DMS 273 treated with DMSO at 0.1 percent for 48 hours (cell line): ENCODE data around the gene RBP4.

Experiments
- DNase-seq: peaks from one replicate; lab custom pipeline; 2025; lab: John Stamatoyannopoulos, UW

The RBP4 gene

GRCh38 chr10:93601146-93601773, at the start of gene RBP4:
RBP4 (minus strand) TSS chr10:93601235; CDS start chr10:93601028, 207 bp downstream.
- no peak for DNase-seq

GRCh38 chr10:93639791-93640190, 38.8 kb upstream of the RBP4 start:
- DNase-seq = no peak

- peak; percentile 38 for DNase-seq
Measured at GRCh38 chr10:93630625-93631557, 29.9 kb upstream of the RBP4 start.

- peak; percentile 18 for DNase-seq
Measured at GRCh38 chr10:93629647-93630305, 28.7 kb upstream of the RBP4 start.

- no peak for DNase-seq
Measured at GRCh38 chr10:93628858-93629257, 27.8 kb upstream of the RBP4 start.

GRCh38 chr10:93622942-93623341, 21.9 kb upstream of the RBP4 start:
- no peak for DNase-seq

GRCh38 chr10:93620925-93621324, 19.9 kb upstream of the RBP4 start:
- DNase-seq = no peak

- no peak for DNase-seq
Measured at GRCh38 chr10:93615576-93616235, 14.7 kb upstream of the RBP4 start.

- no peak for DNase-seq
Measured at GRCh38 chr10:93614101-93614825, 13.2 kb upstream of the RBP4 start.

- no peak for DNase-seq
Measured at GRCh38 chr10:93613126-93613525, 12.1 kb upstream of the RBP4 start.

- DNase-seq = no peak
Measured at GRCh38 chr10:93612311-93612710, 11.3 kb upstream of the RBP4 start, which contains the start of gene PDE6C. PDE6C (plus strand) TSS chr10:93612537; CDS start chr10:93612726, 189 bp downstream.

- no peak for DNase-seq
Measured at GRCh38 chr10:93608421-93608820, 7.4 kb upstream of the RBP4 start.

GRCh38 chr10:93604146-93604545, 3.1 kb upstream of the RBP4 start:
- DNase-seq = no peak

GRCh38 chr10:93603023-93603422, 2.0 kb upstream of the RBP4 start:
- no peak for DNase-seq

GRCh38 chr10:93601774-93602162, 733 bp upstream of the RBP4 start:
- DNase-seq = no peak

GRCh38 chr10:93600446-93601145, 439 bp downstream of the RBP4 start:
- DNase-seq = no peak

GRCh38 chr10:93599778-93600177, 1.3 kb downstream of the RBP4 start:
- no peak for DNase-seq

- DNase-seq = no peak
Measured at GRCh38 chr10:93599335-93599734, 1.7 kb downstream of the RBP4 start.

GRCh38 chr10:93598157-93598556, 2.9 kb downstream of the RBP4 start:
- no peak for DNase-seq

- no peak for DNase-seq
Measured at GRCh38 chr10:93597075-93597599, 3.9 kb downstream of the RBP4 start.

GRCh38 chr10:93596539-93596938, 4.5 kb downstream of the RBP4 start:
- no peak for DNase-seq
